H9 (cell line): ENCODE measurements around the gene WDPCP. TPM values are rescaled to one million over a fixed set of nuclear protein-coding genes. Genes with fewer than 3 reads are reported as not detected.

Experiments
- DNase-seq: peaks from one replicate; pipeline ENCODE4 v3.0.0-alpha.2; 2017
- H2AFZ ChIP-seq: one replicate; pipeline ENCODE4 v1.6.1; 2013; ENCODE audit warnings: mild to moderate bottlenecking, low read length, control low read depth, moderate library complexity
- H2AK5ac ChIP-seq: 2 replicates; pipeline ENCODE4 v1.6.1; 2013; ENCODE audit warnings: low read length, control low read depth, mixed read lengths; ENCODE audit not compliant: insufficient read length
- H2BK120ac ChIP-seq: one replicate; pipeline ENCODE4 v1.6.1; 2013; ENCODE audit warnings: low read depth, mild to moderate bottlenecking, low read length, control low read depth, inconsistent platforms; ENCODE audit not compliant: poor library complexity, severe bottlenecking
- H2BK12ac ChIP-seq: 2 replicates; pipeline ENCODE4 v1.6.1; 2013; ENCODE audit warnings: low read length, control low read depth, mixed read lengths, low read depth; ENCODE audit not compliant: insufficient read length
- H2BK15ac ChIP-seq: 2 replicates; pipeline ENCODE4 v1.6.1; 2013; ENCODE audit warnings: low read depth, low read length, control low read depth
- H2BK20ac ChIP-seq: one replicate; pipeline ENCODE4 v1.6.1; 2013; ENCODE audit warnings: low read depth, mild to moderate bottlenecking, low read length, control low read depth, inconsistent platforms; ENCODE audit not compliant: poor library complexity, severe bottlenecking
- H2BK5ac ChIP-seq: 2 replicates; pipeline ENCODE4 v1.6.1; 2013; ENCODE audit warnings: low read length, control low read depth, mixed read lengths; ENCODE audit not compliant: insufficient read length
- H3K14ac ChIP-seq: 2 replicates; pipeline ENCODE4 v1.6.1; 2013; ENCODE audit warnings: low read length, control low read depth; ENCODE audit not compliant: insufficient read depth
- H3K18ac ChIP-seq: 2 replicates; pipeline ENCODE4 v1.6.1; 2013; ENCODE audit warnings: low read depth, mild to moderate bottlenecking, mixed read lengths, low read length, control low read depth; ENCODE audit not compliant: insufficient read length
- H3K23ac ChIP-seq: 2 replicates; pipeline ENCODE4 v1.6.1; 2013; ENCODE audit warnings: low read length, control low read depth, mixed read lengths, low read depth; ENCODE audit not compliant: insufficient read length
- H3K23me2 ChIP-seq: 2 replicates; pipeline ENCODE4 v1.6.1; 2013; ENCODE audit warnings: low read depth, mild to moderate bottlenecking, mixed read lengths, low read length, control low read depth; ENCODE audit not compliant: insufficient read length, poor library complexity, severe bottlenecking
- H3K27ac ChIP-seq: 2 replicates; pipeline ENCODE4 v1.5.1; 2013; ENCODE audit warnings: low read length, control low read depth, mixed read lengths, low read depth; ENCODE audit not compliant: insufficient read length
- H3K27me3 ChIP-seq: 2 replicates; pipeline ENCODE4 v1.6.1; 2013; ENCODE audit warnings: low read length, control low read depth, inconsistent platforms; ENCODE audit not compliant: insufficient read depth
- H3K4ac ChIP-seq: 2 replicates; pipeline ENCODE4 v1.6.1; 2013; ENCODE audit warnings: low read depth, mild to moderate bottlenecking, control low read depth, inconsistent platforms, low read length, moderate library complexity
- H3K4me1 ChIP-seq: 2 replicates; pipeline ENCODE4 v1.6.1; 2013; ENCODE audit warnings: low read length, control low read depth, inconsistent platforms; ENCODE audit not compliant: insufficient read depth
- H3K4me2 ChIP-seq: 2 replicates; pipeline ENCODE4 v1.6.1; 2013; ENCODE audit warnings: low read length, control low read depth, mixed read lengths; ENCODE audit not compliant: insufficient read length, insufficient read depth
- H3K56ac ChIP-seq: 2 replicates; pipeline ENCODE4 v1.6.1; 2013; ENCODE audit warnings: low read depth, mild to moderate bottlenecking, mixed read lengths, low read length, control low read depth; ENCODE audit not compliant: insufficient read length
- H3K79me1 ChIP-seq: 2 replicates; pipeline ENCODE4 v1.6.1; 2013; ENCODE audit warnings: low read depth, mild to moderate bottlenecking, moderate library complexity, low read length, control low read depth, inconsistent platforms; ENCODE audit not compliant: insufficient read depth, poor library complexity, severe bottlenecking
- H3K79me2 ChIP-seq: 2 replicates; pipeline ENCODE4 v1.6.1; 2013; ENCODE audit warnings: low read length, control low read depth, inconsistent platforms; ENCODE audit not compliant: insufficient read depth
- H3K9ac ChIP-seq: 2 replicates; pipeline ENCODE4 v1.6.1; 2013; ENCODE audit warnings: low read length, control low read depth, mixed read lengths; ENCODE audit not compliant: insufficient read length; ENCODE audit errors: extremely low read depth
- H3K9me3 ChIP-seq: one replicate; pipeline ENCODE4 v1.6.1; 2013; ENCODE audit warnings: low read depth, low read length, inconsistent platforms; ENCODE audit not compliant: control insufficient read depth
- H3T11ph ChIP-seq: one replicate; pipeline ENCODE4 v1.6.1; 2013; ENCODE audit warnings: mild to moderate bottlenecking, low read length, control low read depth, inconsistent platforms
- H4K20me1 ChIP-seq: one replicate; pipeline ENCODE4 v1.6.1; 2013; ENCODE audit not compliant: control insufficient read depth, insufficient read length, insufficient read depth
- H4K5ac ChIP-seq: 2 replicates; pipeline ENCODE4 v1.6.1; 2013; ENCODE audit warnings: low read depth, mild to moderate bottlenecking, mixed read lengths, low read length, control low read depth; ENCODE audit not compliant: insufficient read length
- H4K8ac ChIP-seq: replicated peaks from 2 replicates; pipeline ENCODE4 v1.6.1; 2013; ENCODE audit warnings: low read length, control low read depth, mixed read lengths, low read depth; ENCODE audit not compliant: insufficient read length
- H4K91ac ChIP-seq: 2 replicates; pipeline ENCODE4 v1.6.1; 2013; ENCODE audit warnings: low read depth, mild to moderate bottlenecking, moderate library complexity, mixed read lengths, low read length, control low read depth; ENCODE audit not compliant: insufficient read length
- H3K27ac Mint-ChIP-seq, 3 experiments: 2 replicates in 2 of 3; 3 replicates in 1 of 3; pipeline ENCODE4 v1.8.0; 2020 to 2021; ENCODE audit warnings: mixed read lengths in 3 of 3, mild to moderate bottlenecking in 1 of 3, moderate library complexity in 1 of 3
- H3K27me3 Mint-ChIP-seq: 2 replicates; pipeline ENCODE4 v1.8.0; 2021; ENCODE audit warnings: low read depth, mild to moderate bottlenecking, moderate library complexity, mixed read lengths
- H3K36me3 Mint-ChIP-seq, 3 experiments: 2 replicates in 2 of 3; 3 replicates in 1 of 3; pipeline ENCODE4 v1.8.0; 2020 to 2021; ENCODE audit warnings: low read depth in 3 of 3, mixed read lengths in 3 of 3; ENCODE audit not compliant: insufficient read depth in 1 of 3
- H3K4me1 Mint-ChIP-seq, 2 experiments: 2 replicates each; pipeline ENCODE4 v1.8.0; 2020; ENCODE audit warnings: mixed read lengths in 2 of 2
- H3K4me3 Mint-ChIP-seq, 2 experiments: 2 replicates in 1 of 2; 3 replicates in 1 of 2; pipeline ENCODE4 v1.8.0; 2020 to 2021; ENCODE audit warnings: mild to moderate bottlenecking in 2 of 2, mixed read lengths in 2 of 2, moderate library complexity in 1 of 2
- H3K9me3 Mint-ChIP-seq, 2 experiments: 2 replicates in 1 of 2; 3 replicates in 1 of 2; pipeline ENCODE4 v1.8.0; 2020; ENCODE audit warnings: mild to moderate bottlenecking in 2 of 2, mixed read lengths in 2 of 2, moderate library complexity in 1 of 2
- WGBS: extraction: QIAGEN DNeasy Blood & Tissue Kit; methylation state at CpG from one replicate; pipeline ENCODE4 v1.1.7; 2013; ENCODE audit warnings: missing lambda C conversion rate, low lambda C conversion rate, mixed read lengths; ENCODE audit not compliant: insufficient read length; ENCODE audit errors: extremely low coverage; 5-methylcytosine and 5-hydroxymethylcytosine counted together
- total RNA-seq: library from RNA; stranded (reverse); gene quantifications from 2 replicates; pipeline ENCODE4 v1.2.1, GENCODE V29; 2021
- TF ChIP-seq, protein P1 (sequence below): fragments of 200-600 bp; sonication (generic); conservative IDR thresholded peaks from 3 replicates; pipeline ENCODE4 v1.8.0; 2021; ENCODE audit warnings: antibody characterized with exemption, mild to moderate bottlenecking

Gene WDPCP
- total RNA-seq, 1 experiment from 2014 or later = 22.4 TPM

DNA sequence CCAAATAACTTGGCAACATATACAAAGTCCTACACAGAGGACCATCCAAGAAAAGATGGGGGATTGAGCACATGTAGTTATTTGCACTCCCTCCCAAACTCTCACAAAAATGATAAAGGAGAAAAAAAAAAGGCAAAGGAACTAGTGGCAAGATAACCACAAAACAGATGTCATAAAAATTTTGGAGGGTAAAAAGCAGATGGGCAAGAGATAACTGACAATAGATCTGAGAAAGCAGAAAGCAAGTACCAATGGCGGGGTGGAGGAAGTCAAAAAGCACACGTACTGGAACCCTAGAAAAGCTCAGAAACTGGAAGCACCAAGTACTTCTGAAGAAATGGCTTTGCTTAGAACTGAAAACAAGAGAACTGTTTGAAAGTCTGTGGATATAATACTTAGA lies 82.0 kb downstream of the WDPCP start:
- no peak overlapping the region for H2AK5ac ChIP-seq
- H3K9me3 Mint-ChIP-seq = peaks cover 19 to 23% of the 10 kb centered on the region in 2 experiments
- no CpG with 5 or more reads among the region's 2 CpGs for WGBS

More for the DNA sequence above, 82.0 kb downstream of the WDPCP start:
- no peak overlapping the region for H2BK5ac ChIP-seq
- no peak overlapping the region for H2BK120ac ChIP-seq
- peaks cover 12 to 30% (median 20%) of the 10 kb centered on the region in 3 experiments; a peak in 6 of 7 replicates for H3K36me3 Mint-ChIP-seq
- no peak overlapping the region for H2BK15ac ChIP-seq
- H3K9ac ChIP-seq = no peak overlapping the region
- H4K8ac ChIP-seq = no peak overlapping the region
- no peak overlapping the region for H2AFZ ChIP-seq
- H3K9me3 ChIP-seq = no peaks in the 10 kb centered on the region
- H3K23ac ChIP-seq = no peak overlapping the region
- H3K14ac ChIP-seq = no peak overlapping the region
- H3K27ac Mint-ChIP-seq = peak overlapping the region in 2 of 3 experiments; percentile 24 to 34; a peak in 1 of 7 replicates
- H3K4me1 Mint-ChIP-seq = peaks cover 32 to 41% of the 10 kb centered on the region in 2 experiments
- no peak for DNase-seq
- no peak overlapping the region for H4K5ac ChIP-seq
- H3T11ph ChIP-seq = no peak overlapping the region
- no peak overlapping the region for H3K4me2 ChIP-seq
- no peak overlapping the region for H3K27ac ChIP-seq
- H3K18ac ChIP-seq = no peak overlapping the region
- H3K27me3 Mint-ChIP-seq = 0 out of 2 replicates have a peak, but pooled peaks cover 1% of the 10 kb centered on the region
- no peaks in the 10 kb centered on the region; the same call in 1 of the 2 replicates for H3K4me1 ChIP-seq
- TF ChIP-seq, protein P1, sequence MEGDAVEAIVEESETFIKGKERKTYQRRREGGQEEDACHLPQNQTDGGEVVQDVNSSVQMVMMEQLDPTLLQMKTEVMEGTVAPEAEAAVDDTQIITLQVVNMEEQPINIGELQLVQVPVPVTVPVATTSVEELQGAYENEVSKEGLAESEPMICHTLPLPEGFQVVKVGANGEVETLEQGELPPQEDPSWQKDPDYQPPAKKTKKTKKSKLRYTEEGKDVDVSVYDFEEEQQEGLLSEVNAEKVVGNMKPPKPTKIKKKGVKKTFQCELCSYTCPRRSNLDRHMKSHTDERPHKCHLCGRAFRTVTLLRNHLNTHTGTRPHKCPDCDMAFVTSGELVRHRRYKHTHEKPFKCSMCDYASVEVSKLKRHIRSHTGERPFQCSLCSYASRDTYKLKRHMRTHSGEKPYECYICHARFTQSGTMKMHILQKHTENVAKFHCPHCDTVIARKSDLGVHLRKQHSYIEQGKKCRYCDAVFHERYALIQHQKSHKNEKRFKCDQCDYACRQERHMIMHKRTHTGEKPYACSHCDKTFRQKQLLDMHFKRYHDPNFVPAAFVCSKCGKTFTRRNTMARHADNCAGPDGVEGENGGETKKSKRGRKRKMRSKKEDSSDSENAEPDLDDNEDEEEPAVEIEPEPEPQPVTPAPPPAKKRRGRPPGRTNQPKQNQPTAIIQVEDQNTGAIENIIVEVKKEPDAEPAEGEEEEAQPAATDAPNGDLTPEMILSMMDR = no peak
- H3K23me2 ChIP-seq = no peaks in the 10 kb centered on the region
- H3K27me3 ChIP-seq = no peaks in the 10 kb centered on the region
- H3K79me2 ChIP-seq = no peaks in the 10 kb centered on the region; the same call in 1 of the 2 replicates
- no peak overlapping the region for H2BK20ac ChIP-seq
- H3K56ac ChIP-seq = no peak overlapping the region
- no peaks in the 10 kb centered on the region for H4K20me1 ChIP-seq
- no peaks in the 10 kb centered on the region for H3K79me1 ChIP-seq
- no peak overlapping the region for H2BK12ac ChIP-seq
- no peak overlapping the region for H4K91ac ChIP-seq
- H3K4me3 Mint-ChIP-seq = no peak overlapping the region
- H3K4ac ChIP-seq = no peak overlapping the region
